SK-N-MC (cell line): Measurements from ENCODE around the gene BCAR3.

Experiments
- DNase-seq: peaks from one replicate; pipeline ENCODE4 v3.0.0-alpha.2; 2011; ENCODE audit warnings: low read depth, low spot score
- H3K27ac ChIP-seq: fragments of 200-600 bp; sonication (generic); 2 replicates; pipeline ENCODE4 v1.5.1; 2016; ENCODE audit warnings: mixed run types
- H3K36me3 ChIP-seq: fragments of 200-600 bp; sonication (generic); 2 replicates; pipeline ENCODE4 v1.6.1; 2017; ENCODE audit warnings: antibody characterized with exemption, low read length, mixed read lengths; ENCODE audit not compliant: insufficient read depth
- H3K4me3 ChIP-seq: fragments of 200-600 bp; sonication (generic); 2 replicates; pipeline ENCODE4 v1.5.1; 2016
- H3K9ac ChIP-seq: fragments of 200-600 bp; sonication (generic); 2 replicates; pipeline ENCODE4 v1.8.0; 2017; ENCODE audit warnings: mixed run types, mixed read lengths; ENCODE audit not compliant: insufficient read length
- H3K9me3 ChIP-seq: fragments of 200-600 bp; sonication (generic); 2 replicates; pipeline ENCODE4 v1.6.1; 2017; ENCODE audit warnings: low read depth, mild to moderate bottlenecking, antibody characterized with exemption, low read length, moderate library complexity, mixed read lengths
- EZH2 ChIP-seq: fragments of 200-600 bp; sonication (generic); IDR thresholded peaks from one replicate; pipeline ENCODE4 v1.6.1; 2017; ENCODE audit warnings: antibody characterized with exemption
- FOXP2 ChIP-seq: optimal IDR thresholded peaks from 2 replicates; pipeline ENCODE3; 2011; ENCODE audit warnings: mild to moderate bottlenecking, moderate library complexity; ENCODE audit not compliant: insufficient read depth; ENCODE audit errors: extremely low read length, control extremely low read depth
- POLR2AphosphoS5 ChIP-seq: IDR thresholded peaks from 2 replicates; pipeline ENCODE4 v1.6.1; 2012; ENCODE audit warnings: mild to moderate bottlenecking, low read depth, low read length, borderline replicate concordance

BCAR3 gene

DNA sequence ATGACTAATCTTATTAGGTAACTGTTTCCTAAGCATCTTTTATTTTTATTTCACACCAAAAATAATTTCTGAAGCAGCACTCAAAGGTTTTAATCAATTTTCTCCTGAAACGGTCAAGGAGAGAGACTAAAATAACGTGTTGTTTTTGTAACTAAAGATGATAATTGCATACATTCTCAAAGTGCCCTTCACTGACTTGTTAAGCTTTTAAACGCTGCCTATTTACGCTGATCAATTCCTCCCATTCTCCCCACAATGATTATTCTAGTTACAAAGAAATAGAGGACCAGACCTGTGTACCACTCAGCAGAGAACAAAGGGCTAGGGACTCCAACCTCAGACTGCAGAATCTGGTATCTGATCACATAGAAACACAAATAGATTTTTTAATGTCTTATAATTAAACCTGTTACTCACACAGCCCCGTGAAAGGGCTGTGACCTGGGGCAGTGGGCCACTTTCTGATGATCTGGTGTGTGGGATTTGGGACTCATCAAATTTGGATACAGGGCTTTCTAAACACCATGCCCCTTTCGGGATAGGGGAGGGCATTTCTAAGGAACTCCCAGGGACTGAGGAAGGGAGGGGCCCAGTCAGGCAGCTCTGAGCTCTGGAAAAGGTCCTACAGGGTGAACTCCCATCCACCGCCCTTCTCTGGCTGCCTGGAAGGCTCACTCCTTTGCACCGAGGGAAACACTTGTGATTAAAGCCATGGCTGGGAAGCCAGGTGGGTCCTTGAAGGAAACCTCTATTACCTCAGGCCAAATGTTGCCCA, 65.2 kb downstream of the BCAR3 start:
- H3K4me3 ChIP-seq = peak overlapping the region; percentile 32
- no peaks in the 10 kb centered on the region for H3K36me3 ChIP-seq
- no peak for DNase-seq
- H3K27ac ChIP-seq = peak overlapping the region; percentile 78; the same call in 1 of the 2 replicates
- no peaks in the 10 kb centered on the region for H3K9me3 ChIP-seq
- no peak for TF ChIP-seq FOXP2
- TF ChIP-seq EZH2 = no peak
- no peak for TF ChIP-seq POLR2AphosphoS5
- H3K9ac ChIP-seq = no peak overlapping the region

DNA sequence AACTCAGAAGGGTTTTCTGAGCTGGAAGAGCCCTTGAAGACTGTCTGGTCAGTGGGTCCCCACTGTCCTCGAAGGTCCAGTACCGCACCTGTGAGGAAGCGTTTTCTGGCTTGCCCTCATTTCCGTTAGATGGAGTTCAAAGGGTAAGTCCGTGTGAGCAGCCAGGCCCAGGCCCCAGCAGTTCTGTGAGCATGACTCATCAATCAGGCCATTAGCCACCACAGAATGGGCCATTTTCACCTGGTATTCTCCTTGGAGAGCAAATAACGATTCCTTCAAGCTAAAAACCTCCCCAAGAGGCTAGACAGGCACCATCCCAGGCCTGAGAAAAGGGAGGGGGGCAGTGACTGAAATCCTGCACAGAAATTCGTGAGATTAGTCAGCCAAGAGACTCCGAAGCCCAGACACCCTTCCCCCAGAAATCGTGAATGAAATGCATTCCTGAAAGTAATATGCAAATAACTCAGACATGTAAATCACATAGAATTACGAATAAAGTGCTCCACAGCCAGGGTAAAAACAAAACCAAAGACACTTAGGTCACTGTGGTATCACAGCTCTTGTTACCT, 66.0 kb downstream of the BCAR3 start:
- H3K9ac ChIP-seq = no peak overlapping the region
- peak overlapping the region; percentile 32 for H3K4me3 ChIP-seq
- DNase-seq = no peak
- H3K27ac ChIP-seq = peak overlapping the region; percentile 78
- no peak for TF ChIP-seq EZH2
- TF ChIP-seq FOXP2 = no peak
- no peak for TF ChIP-seq POLR2AphosphoS5
- H3K9me3 ChIP-seq = no peaks in the 10 kb centered on the region
- H3K36me3 ChIP-seq = no peaks in the 10 kb centered on the region

DNA sequence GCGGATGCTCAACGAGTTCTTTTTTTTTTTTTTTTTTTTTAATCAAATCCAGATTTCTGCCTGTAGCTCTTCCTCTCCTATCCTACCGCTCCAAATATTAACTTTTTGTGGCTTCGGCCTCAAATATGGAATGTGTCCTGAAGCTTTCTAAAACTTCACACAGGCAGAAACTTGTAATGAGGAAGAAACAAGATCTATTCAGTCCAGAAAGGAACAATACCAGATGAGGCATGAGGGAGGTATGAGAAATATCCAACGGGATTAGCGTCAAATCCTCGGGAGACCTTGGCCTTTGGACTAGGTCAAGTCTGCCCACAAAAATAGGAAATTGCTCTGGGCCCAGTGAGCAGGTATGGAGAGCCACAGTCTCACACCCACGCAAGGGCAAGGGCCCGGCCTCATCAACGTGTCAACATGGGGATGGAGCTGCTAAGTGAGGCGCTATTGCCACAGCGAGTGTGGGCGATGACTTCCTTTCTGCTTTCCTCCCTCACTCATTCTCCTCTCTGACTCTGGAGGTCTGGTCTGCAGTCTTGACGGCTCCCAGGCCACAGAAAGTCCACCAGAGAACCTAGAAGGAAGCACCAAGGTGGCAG, 66.6 kb downstream of the BCAR3 start:
- peak overlapping the region; percentile 78 for H3K27ac ChIP-seq
- peak; percentile 26 for DNase-seq
- H3K9ac ChIP-seq = no peak overlapping the region

DNA sequence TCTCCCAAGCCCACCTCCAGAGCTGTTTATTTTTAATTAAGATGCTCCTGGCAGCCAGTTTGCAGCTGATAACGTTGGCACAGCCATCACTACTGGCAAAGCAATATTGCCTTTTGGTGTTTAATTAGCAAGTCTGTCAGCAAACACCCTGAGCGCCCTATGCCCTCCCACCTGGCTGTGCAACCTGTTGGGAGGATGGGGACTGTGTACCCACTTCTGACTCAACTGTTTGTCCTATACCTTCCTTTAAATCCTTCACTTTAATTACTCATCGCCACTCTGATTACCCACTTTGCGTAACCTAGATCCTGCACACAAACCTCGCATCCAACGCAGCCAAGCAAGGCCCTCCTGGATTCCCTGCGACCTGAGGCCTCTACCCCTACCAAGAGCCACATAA, 67.1 kb downstream of the BCAR3 start:
- Histone ChIP-seq H3K9ac (no peak overlapping the region), H3K36me3 (no peaks in the 10 kb centered on the region), H3K9me3 (no peaks in the 10 kb centered on the region), H3K27ac (peak overlapping the region; percentile 78; the same call in 1 of the 2 replicates), H3K4me3 (no peak overlapping the region)
- no peak for TF ChIP-seq EZH2
- TF ChIP-seq POLR2AphosphoS5 = no peak
- no peak for TF ChIP-seq FOXP2
- DNase-seq = no peak

More for the DNA sequence above, 66.6 kb downstream of the BCAR3 start:
- TF ChIP-seq POLR2AphosphoS5 (no peak), EZH2 (no peak), FOXP2 (no peak)
- H3K36me3 ChIP-seq = no peaks in the 10 kb centered on the region
- no peaks in the 10 kb centered on the region for H3K9me3 ChIP-seq
- peak overlapping the region; percentile 21; the same call in 1 of the 2 replicates for H3K4me3 ChIP-seq

DNA sequence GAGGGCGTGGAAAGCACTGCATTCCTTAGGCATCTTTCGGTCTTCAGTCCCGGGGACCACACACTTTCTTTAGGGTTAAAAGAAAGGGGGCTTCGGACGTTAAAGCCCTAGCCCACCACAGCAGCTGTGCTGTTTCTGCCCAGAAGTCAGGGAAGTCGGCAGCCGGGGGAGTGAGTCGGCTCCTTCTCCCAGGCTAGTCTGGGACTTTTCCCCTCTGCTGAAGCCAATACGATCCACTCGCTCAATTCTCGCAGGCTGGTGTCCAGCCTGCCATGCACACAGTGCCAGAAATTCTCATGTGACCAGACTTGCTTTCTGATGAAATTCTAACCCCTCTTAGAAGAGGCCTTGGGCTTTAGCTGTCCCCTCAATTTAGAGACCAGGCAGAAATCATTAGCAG, 67.7 kb downstream of the BCAR3 start:
- H3K9ac ChIP-seq = no peak overlapping the region
- H3K4me3 ChIP-seq = no peak overlapping the region
- H3K27ac ChIP-seq = no peak overlapping the region
- TF ChIP-seq FOXP2 (no peak), EZH2 (no peak), POLR2AphosphoS5 (no peak)
- DNase-seq = no peak
- no peaks in the 10 kb centered on the region for H3K36me3 ChIP-seq
- H3K9me3 ChIP-seq = no peaks in the 10 kb centered on the region

DNA sequence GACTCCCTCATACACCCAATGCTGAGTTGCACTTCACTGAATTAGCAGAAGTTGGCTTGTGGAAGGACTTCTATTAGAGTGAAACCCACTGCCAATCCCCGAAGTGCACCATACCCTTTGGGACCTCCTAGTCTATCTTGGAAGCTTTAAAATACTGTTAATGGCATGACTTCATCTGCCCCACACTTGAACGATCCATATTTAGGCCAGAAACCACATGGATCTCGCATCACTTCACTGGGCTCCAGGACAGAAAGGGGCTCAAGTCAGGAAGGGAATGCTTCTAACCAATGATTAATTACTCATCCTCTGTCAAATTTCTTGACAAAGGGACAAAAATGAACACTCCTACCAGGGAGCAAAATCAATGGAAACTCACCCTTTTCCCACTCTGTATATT, 69.1 kb downstream of the BCAR3 start:
- no peak for DNase-seq
- Histone ChIP-seq H3K4me3 (no peak overlapping the region), H3K36me3 (no peaks in the 10 kb centered on the region), H3K9me3 (no peaks in the 10 kb centered on the region), H3K27ac (no peak overlapping the region), H3K9ac (no peak overlapping the region)
- TF ChIP-seq POLR2AphosphoS5 = no peak
- no peak for TF ChIP-seq FOXP2
- no peak for TF ChIP-seq EZH2

DNA sequence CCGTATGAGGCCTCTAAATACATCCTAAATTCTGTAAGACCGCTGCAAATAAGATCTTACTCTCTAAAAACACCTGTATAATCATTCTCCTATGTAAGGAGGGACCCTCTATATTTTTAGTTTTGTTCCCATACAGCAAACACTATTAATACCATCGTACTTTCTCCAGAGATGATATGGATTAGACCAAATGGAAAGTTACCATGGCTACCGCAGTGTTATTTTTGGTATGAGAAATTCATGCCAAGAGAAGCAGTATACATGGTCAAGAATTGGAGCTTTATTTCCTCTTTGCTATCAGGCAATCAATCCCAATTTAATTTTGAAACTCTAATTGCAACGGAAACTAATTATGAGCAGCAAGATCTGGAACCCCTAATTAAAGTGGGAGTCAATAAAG, 70.0 kb downstream of the BCAR3 start:
- H3K36me3 ChIP-seq = no peaks in the 10 kb centered on the region
- no peak for TF ChIP-seq FOXP2
- TF ChIP-seq POLR2AphosphoS5 = no peak
- no peak for TF ChIP-seq EZH2
- no peak overlapping the region for H3K4me3 ChIP-seq
- H3K27ac ChIP-seq = no peak overlapping the region
- no peak overlapping the region for H3K9ac ChIP-seq
- no peaks in the 10 kb centered on the region for H3K9me3 ChIP-seq
- DNase-seq = no peak

DNA sequence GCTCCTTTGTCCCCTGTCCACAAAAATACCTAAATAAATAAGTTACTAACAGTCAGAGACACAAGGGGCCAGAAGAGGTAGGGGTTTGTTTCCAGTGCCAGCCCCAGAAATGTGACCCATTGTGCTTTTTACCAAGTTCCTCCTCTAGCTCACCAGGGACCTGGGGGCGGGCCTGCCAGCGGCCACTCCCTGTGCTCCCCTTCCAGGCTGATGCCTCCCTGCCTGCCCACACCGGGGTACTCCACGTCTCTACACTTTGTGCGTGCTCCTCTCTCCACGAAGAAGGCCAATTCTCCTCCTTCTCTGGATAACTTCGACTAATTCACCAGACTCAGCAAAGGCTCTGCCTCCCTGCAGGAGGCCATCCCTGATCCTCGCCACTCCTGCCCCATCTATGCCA, 72.1 kb downstream of the BCAR3 start:
- no peak overlapping the region for H3K4me3 ChIP-seq
- DNase-seq = no peak
- no peaks in the 10 kb centered on the region for H3K9me3 ChIP-seq
- no peaks in the 10 kb centered on the region for H3K36me3 ChIP-seq
- TF ChIP-seq POLR2AphosphoS5 = no peak
- no peak for TF ChIP-seq EZH2
- TF ChIP-seq FOXP2 = no peak
- H3K27ac ChIP-seq = no peak overlapping the region
- H3K9ac ChIP-seq = no peak overlapping the region
